Measurements from ENCODE around the gene DNAJC15.
"Not testable (repeated sequence)": the region's sequence is repeated elsewhere in the genome, so short reads cannot be mapped to it uniquely, and the experiment has no call there.

DNAJC15 gene

GRCh38 chr13:43023289-43023963 lies at the start of gene DNAJC15:
TSS of gene DNAJC15 (plus strand) at chr13:43023586. CDS start at chr13:43023627, 41 bp downstream.
- DNase-seq (ENCODE audit: low read depth in 2 of 2, low spot score in 1 of 2), result peak; percentile 56 to 63

- no peak for DNase-seq (ENCODE audit: low read depth in 2 of 2, low spot score in 1 of 2)
Observed at GRCh38 chr13:42976066-42976465, 47.3 kb upstream of the DNAJC15 start.

GRCh38 chr13:42977219-42977659 lies 46.1 kb upstream of the DNAJC15 start:
- DNase-seq (ENCODE audit: low read depth in 2 of 2, low spot score in 1 of 2), result no peak

- no peak for DNase-seq (ENCODE audit: low read depth in 2 of 2, low spot score in 1 of 2)
Observed at GRCh38 chr13:42981317-42981716, 42.1 kb upstream of the DNAJC15 start.

- no peak for DNase-seq (ENCODE audit: low read depth in 2 of 2, low spot score in 1 of 2)
Observed at GRCh38 chr13:42981853-42982252, 41.5 kb upstream of the DNAJC15 start.

GRCh38 chr13:42984026-42984425 lies 39.4 kb upstream of the DNAJC15 start:
- no peak for DNase-seq (ENCODE audit: low read depth in 2 of 2, low spot score in 1 of 2)

- no peak for DNase-seq (ENCODE audit: low read depth in 2 of 2, low spot score in 1 of 2)
Observed at GRCh38 chr13:42984691-42985090, 38.7 kb upstream of the DNAJC15 start.

- no peak for DNase-seq (ENCODE audit: low read depth in 2 of 2, low spot score in 1 of 2)
Observed at GRCh38 chr13:42985312-42986175, 37.8 kb upstream of the DNAJC15 start.

- no peak for DNase-seq (ENCODE audit: low read depth in 2 of 2, low spot score in 1 of 2)
Observed at GRCh38 chr13:42986176-42986574, 37.2 kb upstream of the DNAJC15 start.

GRCh38 chr13:42990291-42991232 lies 32.8 kb upstream of the DNAJC15 start:
- DNase-seq (ENCODE audit: low read depth in 2 of 2, low spot score in 1 of 2), result no peak

- not testable (repeated sequence) for DNase-seq (ENCODE audit: low read depth in 2 of 2, low spot score in 1 of 2)
Observed at GRCh38 chr13:42991233-42991897, 32.0 kb upstream of the DNAJC15 start.

- peak; percentile 59 to 64 for DNase-seq (ENCODE audit: low read depth in 2 of 2, low spot score in 1 of 2)
Observed at GRCh38 chr13:42991898-42992763, 31.3 kb upstream of the DNAJC15 start, which contains the start of gene EPSTI1. TSS of gene EPSTI1 (minus strand) at chr13:42992241. CDS start at chr13:42992165, 76 bp downstream.

- DNase-seq (ENCODE audit: low read depth in 2 of 2, low spot score in 1 of 2), result no peak
Observed at GRCh38 chr13:42992764-42993122, 30.6 kb upstream of the DNAJC15 start.

GRCh38 chr13:42994878-42995277 lies 28.5 kb upstream of the DNAJC15 start:
- DNase-seq (ENCODE audit: low read depth in 2 of 2, low spot score in 1 of 2), result no peak

- DNase-seq (ENCODE audit: low read depth in 2 of 2, low spot score in 1 of 2), result no peak
Observed at GRCh38 chr13:42996584-42996983, 26.8 kb upstream of the DNAJC15 start.

GRCh38 chr13:42997381-42997780 lies 26.0 kb upstream of the DNAJC15 start:
- DNase-seq (ENCODE audit: low read depth in 2 of 2, low spot score in 1 of 2), result no peak

GRCh38 chr13:42999491-42999890 lies 23.9 kb upstream of the DNAJC15 start:
- DNase-seq (ENCODE audit: low read depth in 2 of 2, low spot score in 1 of 2), result no peak

GRCh38 chr13:43000676-43001075 lies 22.7 kb upstream of the DNAJC15 start:
- no peak for DNase-seq (ENCODE audit: low read depth in 2 of 2, low spot score in 1 of 2)

- no peak for DNase-seq (ENCODE audit: low read depth in 2 of 2, low spot score in 1 of 2)
Observed at GRCh38 chr13:43002021-43002420, 21.4 kb upstream of the DNAJC15 start.

GRCh38 chr13:43003010-43003409 lies 20.4 kb upstream of the DNAJC15 start:
- DNase-seq (ENCODE audit: low read depth in 2 of 2, low spot score in 1 of 2), result no peak

All from stimulated activated CD8-positive, alpha-beta memory T cell treated with anti-CD3 and anti-CD28 coated beads, Interleukin-4, amount 100 ng/mL, for 4 hours (primary cell).